K562 (cell line): ENCODE data around the gene RCOR3. TPM values are rescaled to one million over a fixed set of nuclear protein-coding genes. Genes with fewer than 3 reads are reported as not detected.

Source experiments
- BHLHE40 ChIP-seq: IDR thresholded peaks from 2 replicates; pipeline ENCODE4 v1.6.1; 2011; ENCODE audit warnings: low read length, improper control_type of control experiment
- CCNT2 ChIP-seq: IDR thresholded peaks from 2 replicates; pipeline ENCODE4 v1.6.1; 2011; ENCODE audit warnings: borderline replicate concordance, low read depth, mild to moderate bottlenecking, moderate library complexity, mixed read lengths, low read length; ENCODE audit not compliant: insufficient read length; ENCODE audit errors: extremely low read depth
- GATAD2B ChIP-seq: fragments of 450-650 bp; IDR thresholded peaks from 2 replicates; pipeline ENCODE4 v1.6.1; 2017; ENCODE audit warnings: mild to moderate bottlenecking, borderline replicate concordance
- NR2C2 ChIP-seq, 2 experiments: fragments of 200-800 bp in 1 of 2; sonication (Bioruptor generic) in 1 of 2; sonication (generic) in 1 of 2; formaldehyde crosslinking in 1 of 2; IDR thresholded peaks; 2 replicates each; pipeline versions ENCODE4 v1.6.1 to v1.8.0; 2016 to 2022; ENCODE audit warnings: mild to moderate bottlenecking in 1 of 2, missing compliant biosample characterization in 1 of 2, missing genetic modification characterization in 1 of 2, missing genetic modification reagents in 1 of 2
- RB1 ChIP-seq: fragments of 450-650 bp; IDR thresholded peaks from 2 replicates; pipeline ENCODE4 v1.6.1; 2017; ENCODE audit warnings: low read depth, mild to moderate bottlenecking
- RBFOX2 ChIP-seq: fragments of 200-400 bp; formaldehyde crosslinking; IDR thresholded peaks from 2 replicates; pipeline ENCODE4 v1.6.1; 2017; ENCODE audit warnings: low read depth, mild to moderate bottlenecking, low read length, moderate library complexity
- RFX7 ChIP-seq: fragments of 250-450 bp; sonication (Bioruptor Pico); IDR thresholded peaks from 2 replicates; pipeline ENCODE4 v1.5.1; 2021; ENCODE audit warnings: mild to moderate bottlenecking
- SIN3B ChIP-seq: fragments of 450-650 bp; IDR thresholded peaks from 2 replicates; pipeline ENCODE4 v1.6.1; 2017; ENCODE audit warnings: low read depth, mild to moderate bottlenecking, moderate library complexity
- TGIF2 ChIP-seq: sonication (generic); formaldehyde crosslinking; IDR thresholded peaks from 2 replicates; pipeline ENCODE4 v1.8.1; 2022; ENCODE audit warnings: mild to moderate bottlenecking, missing genetic modification reagents, moderate library complexity
- ZNF766 ChIP-seq: fragments of 200-800 bp; sonication (Bioruptor generic); conservative IDR thresholded peaks from 2 replicates; pipeline ENCODE4 v1.6.1; 2016; ENCODE audit warnings: missing genetic modification characterization, missing compliant biosample characterization
- polyA plus RNA-seq, 8 experiments: library from polyadenylated mRNA; depleted of rRNA in 4 of 8; stranded (reverse) in 5 of 8; unstranded in 3 of 8; fragments of >200 nt; fragmentation: Nextera tagmentation in 2 of 8; fragmentation: Illumina TruSeq in 1 of 8; extraction: Ambion mirVana in 2 of 8; extraction: Trizol in 1 of 8; gene quantifications; 2 replicates each; pipeline versions ENCODE4 v1.2.1 to v1.2.3, GENCODE V29; 2011 to 2014; ENCODE audit warnings: inconsistent platforms in 1 of 8, missing spikeins in 1 of 8
- total RNA-seq, 7 experiments: library from RNA; depleted of rRNA in 6 of 7; stranded (reverse); fragments of >200 nt in 6 of 7; fragmentation: Illumina TruSeq in 2 of 7; extraction: Trizol in 2 of 7; gene quantifications; 2 replicates each; pipeline versions ENCODE4 v1.2.1 to v1.2.3, GENCODE V29; 2011 to 2021; ENCODE audit warnings: low replicate concordance in 1 of 7
- TF ChIP-seq, protein P1 (sequence below): fragments of 450-650 bp; IDR thresholded peaks from 2 replicates; pipeline ENCODE4 v1.6.1; 2016; ENCODE audit warnings: mild to moderate bottlenecking, moderate library complexity
- TF ChIP-seq, protein P2 (sequence below), 2 experiments: IDR thresholded peaks; 2 replicates each; pipeline ENCODE4 v1.6.1; 2012; ENCODE audit warnings: improper control_type of control experiment in 2 of 2, low read depth in 2 of 2, low read length in 2 of 2, borderline replicate concordance in 1 of 2

The RCOR3 gene
- total and polyA plus RNA-seq, 9 of the 15 experiments (the other 6 are each of a cell fraction or from before 2014, with no cell fraction given), result 9.7 to 42.7 (median 29.5) TPM

DNA sequence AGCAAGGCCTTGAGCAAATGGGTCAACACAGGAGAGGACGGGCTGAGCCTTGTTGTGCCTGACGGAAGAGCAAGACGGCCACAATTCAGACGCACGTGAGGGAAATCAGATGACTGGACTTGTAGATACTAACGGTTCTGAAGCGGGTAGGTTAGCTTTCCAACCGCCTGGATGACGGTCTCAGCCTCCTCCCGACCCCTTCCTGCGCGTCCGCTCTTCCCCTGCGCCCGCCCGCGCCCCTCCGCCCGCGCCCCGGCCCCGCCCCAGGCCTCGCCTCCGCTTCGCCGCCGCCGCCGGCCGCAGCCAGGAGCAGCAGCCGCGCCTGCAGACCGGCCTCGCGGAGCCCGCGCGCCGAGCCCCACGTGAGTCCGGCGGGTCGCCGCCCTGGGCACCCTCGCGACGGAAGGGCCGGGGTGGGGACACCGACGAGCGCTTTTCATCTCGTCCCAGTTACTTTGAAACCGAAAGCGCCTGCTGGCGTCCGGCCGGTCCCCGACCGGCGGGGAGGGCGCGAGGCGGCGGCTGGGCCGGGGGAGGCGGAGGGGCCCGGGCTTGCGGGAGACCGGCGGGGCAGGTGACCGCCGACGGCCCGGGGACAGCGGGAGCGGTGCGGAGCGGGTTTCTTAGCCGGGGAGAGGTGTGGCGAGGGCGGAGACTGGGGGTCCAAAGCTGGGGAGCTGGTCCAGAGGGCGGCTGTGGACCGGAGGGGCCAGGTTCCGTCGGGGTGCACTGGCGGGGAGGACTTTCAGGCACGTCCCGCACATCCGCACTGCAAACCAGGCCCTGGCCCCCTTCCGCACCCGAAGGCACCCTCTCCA is 67.6 kb downstream of the RCOR3 start, which contains the start of gene TRAF5 (continued):
- TF ChIP-seq, protein P1, sequence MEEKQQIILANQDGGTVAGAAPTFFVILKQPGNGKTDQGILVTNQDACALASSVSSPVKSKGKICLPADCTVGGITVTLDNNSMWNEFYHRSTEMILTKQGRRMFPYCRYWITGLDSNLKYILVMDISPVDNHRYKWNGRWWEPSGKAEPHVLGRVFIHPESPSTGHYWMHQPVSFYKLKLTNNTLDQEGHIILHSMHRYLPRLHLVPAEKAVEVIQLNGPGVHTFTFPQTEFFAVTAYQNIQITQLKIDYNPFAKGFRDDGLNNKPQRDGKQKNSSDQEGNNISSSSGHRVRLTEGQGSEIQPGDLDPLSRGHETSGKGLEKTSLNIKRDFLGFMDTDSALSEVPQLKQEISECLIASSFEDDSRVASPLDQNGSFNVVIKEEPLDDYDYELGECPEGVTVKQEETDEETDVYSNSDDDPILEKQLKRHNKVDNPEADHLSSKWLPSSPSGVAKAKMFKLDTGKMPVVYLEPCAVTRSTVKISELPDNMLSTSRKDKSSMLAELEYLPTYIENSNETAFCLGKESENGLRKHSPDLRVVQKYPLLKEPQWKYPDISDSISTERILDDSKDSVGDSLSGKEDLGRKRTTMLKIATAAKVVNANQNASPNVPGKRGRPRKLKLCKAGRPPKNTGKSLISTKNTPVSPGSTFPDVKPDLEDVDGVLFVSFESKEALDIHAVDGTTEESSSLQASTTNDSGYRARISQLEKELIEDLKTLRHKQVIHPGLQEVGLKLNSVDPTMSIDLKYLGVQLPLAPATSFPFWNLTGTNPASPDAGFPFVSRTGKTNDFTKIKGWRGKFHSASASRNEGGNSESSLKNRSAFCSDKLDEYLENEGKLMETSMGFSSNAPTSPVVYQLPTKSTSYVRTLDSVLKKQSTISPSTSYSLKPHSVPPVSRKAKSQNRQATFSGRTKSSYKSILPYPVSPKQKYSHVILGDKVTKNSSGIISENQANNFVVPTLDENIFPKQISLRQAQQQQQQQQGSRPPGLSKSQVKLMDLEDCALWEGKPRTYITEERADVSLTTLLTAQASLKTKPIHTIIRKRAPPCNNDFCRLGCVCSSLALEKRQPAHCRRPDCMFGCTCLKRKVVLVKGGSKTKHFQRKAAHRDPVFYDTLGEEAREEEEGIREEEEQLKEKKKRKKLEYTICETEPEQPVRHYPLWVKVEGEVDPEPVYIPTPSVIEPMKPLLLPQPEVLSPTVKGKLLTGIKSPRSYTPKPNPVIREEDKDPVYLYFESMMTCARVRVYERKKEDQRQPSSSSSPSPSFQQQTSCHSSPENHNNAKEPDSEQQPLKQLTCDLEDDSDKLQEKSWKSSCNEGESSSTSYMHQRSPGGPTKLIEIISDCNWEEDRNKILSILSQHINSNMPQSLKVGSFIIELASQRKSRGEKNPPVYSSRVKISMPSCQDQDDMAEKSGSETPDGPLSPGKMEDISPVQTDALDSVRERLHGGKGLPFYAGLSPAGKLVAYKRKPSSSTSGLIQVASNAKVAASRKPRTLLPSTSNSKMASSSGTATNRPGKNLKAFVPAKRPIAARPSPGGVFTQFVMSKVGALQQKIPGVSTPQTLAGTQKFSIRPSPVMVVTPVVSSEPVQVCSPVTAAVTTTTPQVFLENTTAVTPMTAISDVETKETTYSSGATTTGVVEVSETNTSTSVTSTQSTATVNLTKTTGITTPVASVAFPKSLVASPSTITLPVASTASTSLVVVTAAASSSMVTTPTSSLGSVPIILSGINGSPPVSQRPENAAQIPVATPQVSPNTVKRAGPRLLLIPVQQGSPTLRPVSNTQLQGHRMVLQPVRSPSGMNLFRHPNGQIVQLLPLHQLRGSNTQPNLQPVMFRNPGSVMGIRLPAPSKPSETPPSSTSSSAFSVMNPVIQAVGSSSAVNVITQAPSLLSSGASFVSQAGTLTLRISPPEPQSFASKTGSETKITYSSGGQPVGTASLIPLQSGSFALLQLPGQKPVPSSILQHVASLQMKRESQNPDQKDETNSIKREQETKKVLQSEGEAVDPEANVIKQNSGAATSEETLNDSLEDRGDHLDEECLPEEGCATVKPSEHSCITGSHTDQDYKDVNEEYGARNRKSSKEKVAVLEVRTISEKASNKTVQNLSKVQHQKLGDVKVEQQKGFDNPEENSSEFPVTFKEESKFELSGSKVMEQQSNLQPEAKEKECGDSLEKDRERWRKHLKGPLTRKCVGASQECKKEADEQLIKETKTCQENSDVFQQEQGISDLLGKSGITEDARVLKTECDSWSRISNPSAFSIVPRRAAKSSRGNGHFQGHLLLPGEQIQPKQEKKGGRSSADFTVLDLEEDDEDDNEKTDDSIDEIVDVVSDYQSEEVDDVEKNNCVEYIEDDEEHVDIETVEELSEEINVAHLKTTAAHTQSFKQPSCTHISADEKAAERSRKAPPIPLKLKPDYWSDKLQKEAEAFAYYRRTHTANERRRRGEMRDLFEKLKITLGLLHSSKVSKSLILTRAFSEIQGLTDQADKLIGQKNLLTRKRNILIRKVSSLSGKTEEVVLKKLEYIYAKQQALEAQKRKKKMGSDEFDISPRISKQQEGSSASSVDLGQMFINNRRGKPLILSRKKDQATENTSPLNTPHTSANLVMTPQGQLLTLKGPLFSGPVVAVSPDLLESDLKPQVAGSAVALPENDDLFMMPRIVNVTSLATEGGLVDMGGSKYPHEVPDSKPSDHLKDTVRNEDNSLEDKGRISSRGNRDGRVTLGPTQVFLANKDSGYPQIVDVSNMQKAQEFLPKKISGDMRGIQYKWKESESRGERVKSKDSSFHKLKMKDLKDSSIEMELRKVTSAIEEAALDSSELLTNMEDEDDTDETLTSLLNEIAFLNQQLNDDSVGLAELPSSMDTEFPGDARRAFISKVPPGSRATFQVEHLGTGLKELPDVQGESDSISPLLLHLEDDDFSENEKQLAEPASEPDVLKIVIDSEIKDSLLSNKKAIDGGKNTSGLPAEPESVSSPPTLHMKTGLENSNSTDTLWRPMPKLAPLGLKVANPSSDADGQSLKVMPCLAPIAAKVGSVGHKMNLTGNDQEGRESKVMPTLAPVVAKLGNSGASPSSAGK, result peak; percentile 62; the same call in 1 of the 2 replicates
- TF ChIP-seq RFX7, result no peak
- peak; percentile 46; the same call in 1 of the 2 replicates for TF ChIP-seq ZNF766 (CRISPR knock-in tag)
- peak; percentile 89; the same call in 1 of the 2 replicates for TF ChIP-seq GATAD2B
- TF ChIP-seq RBFOX2, result peak; percentile 69
- TF ChIP-seq TGIF2, result no peak
- peak; percentile 47; the same call in 1 of the 2 replicates for TF ChIP-seq RB1
- TF ChIP-seq BHLHE40, result peak; percentile 94
- TF ChIP-seq, protein P2, sequence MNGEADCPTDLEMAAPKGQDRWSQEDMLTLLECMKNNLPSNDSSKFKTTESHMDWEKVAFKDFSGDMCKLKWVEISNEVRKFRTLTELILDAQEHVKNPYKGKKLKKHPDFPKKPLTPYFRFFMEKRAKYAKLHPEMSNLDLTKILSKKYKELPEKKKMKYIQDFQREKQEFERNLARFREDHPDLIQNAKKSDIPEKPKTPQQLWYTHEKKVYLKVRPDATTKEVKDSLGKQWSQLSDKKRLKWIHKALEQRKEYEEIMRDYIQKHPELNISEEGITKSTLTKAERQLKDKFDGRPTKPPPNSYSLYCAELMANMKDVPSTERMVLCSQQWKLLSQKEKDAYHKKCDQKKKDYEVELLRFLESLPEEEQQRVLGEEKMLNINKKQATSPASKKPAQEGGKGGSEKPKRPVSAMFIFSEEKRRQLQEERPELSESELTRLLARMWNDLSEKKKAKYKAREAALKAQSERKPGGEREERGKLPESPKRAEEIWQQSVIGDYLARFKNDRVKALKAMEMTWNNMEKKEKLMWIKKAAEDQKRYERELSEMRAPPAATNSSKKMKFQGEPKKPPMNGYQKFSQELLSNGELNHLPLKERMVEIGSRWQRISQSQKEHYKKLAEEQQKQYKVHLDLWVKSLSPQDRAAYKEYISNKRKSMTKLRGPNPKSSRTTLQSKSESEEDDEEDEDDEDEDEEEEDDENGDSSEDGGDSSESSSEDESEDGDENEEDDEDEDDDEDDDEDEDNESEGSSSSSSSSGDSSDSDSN (IDR thresholded peaks at IDR 0.05; ENCODE audit: borderline replicate concordance in 1 of 2, low read depth in 2 of 2, low read length in 2 of 2), result peak in 1 of 2 experiments; percentile 59; a peak in 1 of 4 replicates
- no peak for TF ChIP-seq NR2C2 (CRISPR knock-in tag; IDR thresholded peaks at IDR 0.05)
- TF ChIP-seq NR2C2 (tag; IDR thresholded peaks at IDR 0.05), result peak; percentile 46; the same call in 1 of the 2 replicates
- peak; percentile 53; the same call in 1 of the 2 replicates for TF ChIP-seq SIN3B
- peak; percentile 54 for TF ChIP-seq CCNT2
